ENCODE measurements around the gene SCGB1D1.

SCGB1D1 gene

GRCh38 chr11:62144641-62145255, 45.3 kb upstream of the SCGB1D1 start:
- no peak overlapping the region for H3K4me3 ChIP-seq (ENCODE audit: low read length)
- DNase-seq (ENCODE audit: low read depth), result no peak
- TF ChIP-seq, protein P1, sequence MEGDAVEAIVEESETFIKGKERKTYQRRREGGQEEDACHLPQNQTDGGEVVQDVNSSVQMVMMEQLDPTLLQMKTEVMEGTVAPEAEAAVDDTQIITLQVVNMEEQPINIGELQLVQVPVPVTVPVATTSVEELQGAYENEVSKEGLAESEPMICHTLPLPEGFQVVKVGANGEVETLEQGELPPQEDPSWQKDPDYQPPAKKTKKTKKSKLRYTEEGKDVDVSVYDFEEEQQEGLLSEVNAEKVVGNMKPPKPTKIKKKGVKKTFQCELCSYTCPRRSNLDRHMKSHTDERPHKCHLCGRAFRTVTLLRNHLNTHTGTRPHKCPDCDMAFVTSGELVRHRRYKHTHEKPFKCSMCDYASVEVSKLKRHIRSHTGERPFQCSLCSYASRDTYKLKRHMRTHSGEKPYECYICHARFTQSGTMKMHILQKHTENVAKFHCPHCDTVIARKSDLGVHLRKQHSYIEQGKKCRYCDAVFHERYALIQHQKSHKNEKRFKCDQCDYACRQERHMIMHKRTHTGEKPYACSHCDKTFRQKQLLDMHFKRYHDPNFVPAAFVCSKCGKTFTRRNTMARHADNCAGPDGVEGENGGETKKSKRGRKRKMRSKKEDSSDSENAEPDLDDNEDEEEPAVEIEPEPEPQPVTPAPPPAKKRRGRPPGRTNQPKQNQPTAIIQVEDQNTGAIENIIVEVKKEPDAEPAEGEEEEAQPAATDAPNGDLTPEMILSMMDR (conservative IDR thresholded peaks at IDR 0.05; ENCODE audit: low read length), result no peak

DNA sequence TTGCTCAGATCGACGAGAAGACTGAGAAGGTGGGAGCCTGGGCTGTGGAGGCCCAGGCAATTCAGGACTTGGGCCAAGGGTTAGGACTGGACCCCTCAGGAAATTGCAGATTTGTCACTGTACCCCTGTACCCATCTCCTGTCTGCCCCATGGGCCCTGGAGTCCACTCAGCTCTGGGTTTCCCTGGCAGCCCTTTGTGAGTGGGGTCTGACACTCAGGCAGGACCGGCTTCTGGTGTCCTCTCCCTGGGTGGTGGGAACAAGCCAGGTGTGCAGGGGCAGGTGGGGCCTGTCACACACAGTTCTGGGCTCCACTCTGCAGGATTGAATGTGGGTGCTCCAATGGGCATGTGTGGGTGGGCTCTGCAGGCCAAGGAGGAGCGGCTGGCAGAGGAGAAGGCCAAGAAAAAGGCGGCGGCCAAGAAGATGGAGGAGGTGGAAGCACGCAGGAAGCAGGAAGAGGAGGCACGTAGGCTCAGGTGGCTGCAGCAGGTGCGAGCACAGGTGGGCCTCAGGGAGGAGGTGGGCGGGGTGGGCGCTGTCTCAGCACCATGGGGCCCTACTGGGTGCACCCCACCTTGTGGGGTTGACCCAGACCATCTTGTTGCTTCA, 44.6 kb upstream of the SCGB1D1 start:
- TF ChIP-seq, protein P1 (conservative IDR thresholded peaks at IDR 0.05; ENCODE audit: low read length), result no peak
- no peak for DNase-seq (ENCODE audit: low read depth)
- no peak overlapping the region for H3K4me3 ChIP-seq (ENCODE audit: low read length)

- no peak for DNase-seq (ENCODE audit: low read depth)
- H3K4me3 ChIP-seq (ENCODE audit: low read length), result no peak overlapping the region
- TF ChIP-seq, protein P1 (conservative IDR thresholded peaks at IDR 0.05; ENCODE audit: low read length), result no peak
Observed at GRCh38 chr11:62146476-62147200, 43.4 kb upstream of the SCGB1D1 start.

GRCh38 chr11:62147545-62147944, 42.5 kb upstream of the SCGB1D1 start:
- no peak for DNase-seq (ENCODE audit: low read depth)
- H3K4me3 ChIP-seq (ENCODE audit: low read length), result no peak overlapping the region
- TF ChIP-seq, protein P1 (conservative IDR thresholded peaks at IDR 0.05; ENCODE audit: low read length), result no peak

- TF ChIP-seq, protein P1 (conservative IDR thresholded peaks at IDR 0.05; ENCODE audit: low read length), result no peak
- H3K4me3 ChIP-seq (ENCODE audit: low read length), result no peak overlapping the region
- DNase-seq (ENCODE audit: low read depth), result no peak
Observed at GRCh38 chr11:62148271-62148980, 41.6 kb upstream of the SCGB1D1 start.

DNA sequence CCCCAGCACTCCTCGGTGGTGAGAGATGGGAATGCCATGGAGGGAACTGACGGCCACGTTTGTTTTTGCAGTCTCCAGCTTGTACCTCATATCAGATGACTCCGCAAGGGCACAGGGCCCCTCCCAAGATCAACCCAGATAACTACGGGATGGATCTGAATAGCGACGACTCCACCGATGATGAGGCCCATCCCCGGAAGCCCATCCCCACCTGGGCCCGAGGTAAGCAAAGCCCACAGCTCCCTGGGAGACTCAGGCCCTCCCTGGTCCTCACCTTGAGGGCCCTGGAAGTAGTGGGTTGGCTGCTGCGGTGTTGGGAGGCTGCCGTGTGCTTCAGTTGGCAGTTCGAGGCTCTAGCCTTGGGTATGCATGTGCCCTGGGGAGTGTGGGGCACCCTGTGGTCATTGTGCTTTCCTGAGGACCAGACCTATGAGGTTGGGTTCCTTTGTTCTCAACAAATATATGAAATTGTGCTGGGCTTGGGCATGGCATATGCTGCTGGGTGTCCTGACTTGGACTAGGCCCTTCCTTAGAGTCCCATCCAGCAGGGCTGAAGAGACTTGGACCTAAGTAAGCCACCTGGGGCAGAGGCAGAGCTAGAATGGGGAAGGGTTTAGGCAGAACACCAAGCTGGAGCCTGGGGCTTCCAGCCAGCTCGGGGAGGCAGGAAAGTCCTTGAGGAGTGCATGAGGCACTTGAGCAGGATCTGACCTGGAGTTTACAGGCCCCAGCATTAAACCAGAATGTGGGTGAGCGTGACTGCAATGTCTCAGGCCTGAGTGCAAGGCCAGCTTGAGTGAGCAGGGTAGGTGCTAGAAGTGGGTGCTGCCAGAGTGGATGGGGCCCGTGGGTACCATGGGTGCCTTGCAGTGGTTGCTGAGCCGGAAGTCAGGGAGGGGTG, 39.8 kb upstream of the SCGB1D1 start:
- TF ChIP-seq, protein P1 (conservative IDR thresholded peaks at IDR 0.05; ENCODE audit: low read length), result no peak

More for the DNA sequence above, 39.8 kb upstream of the SCGB1D1 start:
- DNase-seq (ENCODE audit: low read depth), result no peak
- no peak overlapping the region for H3K4me3 ChIP-seq (ENCODE audit: low read length)

Measured in AG10803 (cell line).